ENCODE measurements around the gene TEP1.
A peak's percentile ranks its signal among the peaks of the same experiment; 100 is the strongest.

The TEP1 gene

DNA sequence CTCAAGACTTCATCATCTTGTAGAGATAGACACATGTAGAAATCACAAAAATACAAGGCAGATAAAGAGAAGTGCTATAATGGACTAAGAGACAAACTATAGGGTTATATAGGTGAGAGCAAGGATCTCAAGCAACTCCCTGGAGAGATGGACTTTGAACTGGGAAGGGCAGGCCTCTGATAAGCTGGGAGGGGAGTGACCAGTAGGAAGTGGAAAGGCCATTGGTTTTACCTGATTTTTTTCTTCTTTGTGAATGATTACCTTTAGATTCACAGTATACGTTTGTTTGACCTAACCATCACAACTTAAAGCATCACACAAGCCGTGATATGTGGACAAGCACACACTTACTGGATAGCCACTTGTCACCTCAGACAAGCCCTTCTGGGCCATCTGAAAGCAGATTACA lies 5.2 kb upstream of the TEP1 start:
- no peak overlapping the region for H2AFZ ChIP-seq (ENCODE audit: low read length)
- H2BK120ac ChIP-seq (ENCODE audit: low read depth, low read length), result no peak overlapping the region
- no peak overlapping the region for H3K14ac ChIP-seq (ENCODE audit: low read length)
- H3K36me3 ChIP-seq (replicated peaks in 1 of 2; ENCODE audit: control insufficient read depth in 2 of 2, insufficient read depth in 2 of 2, low read length in 2 of 2), result no peaks in the 10 kb centered on the region
- H3K4ac ChIP-seq (ENCODE audit: low read length), result no peak overlapping the region
- no peak overlapping the region for H3K9ac ChIP-seq (ENCODE audit: low read depth, low read length, poor library complexity)
- H3K27ac ChIP-seq (replicated peaks; ENCODE audit: low read length), result no peak overlapping the region
- no peak overlapping the region for H3K4me2 ChIP-seq (ENCODE audit: insufficient read depth, low read length, poor library complexity, severe bottlenecking)
- H4K8ac ChIP-seq (ENCODE audit: low read depth, low read length), result no peak overlapping the region
- H4K91ac ChIP-seq (ENCODE audit: low read depth, low read length, poor library complexity), result no peak overlapping the region
- H3K18ac ChIP-seq (ENCODE audit: low read length), result no peak overlapping the region
- WGBS, 2 donors (ENCODE audit: extremely low coverage in 2 of 2, insufficient read length in 2 of 2, insufficient replicate concordance in 1 of 2), result no CpG with 5 or more reads among the region's 2 CpGs
- no peaks in the 10 kb centered on the region for H3K9me3 ChIP-seq (replicated peaks in 1 of 2; ENCODE audit: control insufficient read depth in 2 of 2, insufficient read depth in 1 of 2, low read depth in 1 of 2, low read length in 2 of 2)
- H3K27me3 ChIP-seq (ENCODE audit: control insufficient read depth in 3 of 3, insufficient read depth in 3 of 3, low read depth in 1 of 3, low read length in 3 of 3), result peaks cover 0 to 4% (median 0%) of the 10 kb centered on the region in 3 experiments
- H2BK12ac ChIP-seq (ENCODE audit: low read length), result no peak overlapping the region
- no peak overlapping the region for H2BK5ac ChIP-seq (ENCODE audit: low read length)
- no peak overlapping the region for H3K23ac ChIP-seq (ENCODE audit: low read depth, low read length, poor library complexity)
- H2AK5ac ChIP-seq (ENCODE audit: low read depth, low read length), result no peak overlapping the region
- peaks cover 2 to 4% of the 10 kb centered on the region in 2 donors for H3K4me1 ChIP-seq (ENCODE audit: control insufficient read depth in 2 of 2, insufficient read depth in 1 of 2, low read depth in 1 of 2, low read length in 2 of 2)
- H3K4me3 ChIP-seq (ENCODE audit: low read length in 2 of 2), result no peak overlapping the region
- H2BK15ac ChIP-seq (ENCODE audit: low read length), result no peak overlapping the region
- H3K79me1 ChIP-seq (ENCODE audit: low read depth, low read length), result no peaks in the 10 kb centered on the region
- DNase-seq (ENCODE audit: low spot score), result no peak

DNA sequence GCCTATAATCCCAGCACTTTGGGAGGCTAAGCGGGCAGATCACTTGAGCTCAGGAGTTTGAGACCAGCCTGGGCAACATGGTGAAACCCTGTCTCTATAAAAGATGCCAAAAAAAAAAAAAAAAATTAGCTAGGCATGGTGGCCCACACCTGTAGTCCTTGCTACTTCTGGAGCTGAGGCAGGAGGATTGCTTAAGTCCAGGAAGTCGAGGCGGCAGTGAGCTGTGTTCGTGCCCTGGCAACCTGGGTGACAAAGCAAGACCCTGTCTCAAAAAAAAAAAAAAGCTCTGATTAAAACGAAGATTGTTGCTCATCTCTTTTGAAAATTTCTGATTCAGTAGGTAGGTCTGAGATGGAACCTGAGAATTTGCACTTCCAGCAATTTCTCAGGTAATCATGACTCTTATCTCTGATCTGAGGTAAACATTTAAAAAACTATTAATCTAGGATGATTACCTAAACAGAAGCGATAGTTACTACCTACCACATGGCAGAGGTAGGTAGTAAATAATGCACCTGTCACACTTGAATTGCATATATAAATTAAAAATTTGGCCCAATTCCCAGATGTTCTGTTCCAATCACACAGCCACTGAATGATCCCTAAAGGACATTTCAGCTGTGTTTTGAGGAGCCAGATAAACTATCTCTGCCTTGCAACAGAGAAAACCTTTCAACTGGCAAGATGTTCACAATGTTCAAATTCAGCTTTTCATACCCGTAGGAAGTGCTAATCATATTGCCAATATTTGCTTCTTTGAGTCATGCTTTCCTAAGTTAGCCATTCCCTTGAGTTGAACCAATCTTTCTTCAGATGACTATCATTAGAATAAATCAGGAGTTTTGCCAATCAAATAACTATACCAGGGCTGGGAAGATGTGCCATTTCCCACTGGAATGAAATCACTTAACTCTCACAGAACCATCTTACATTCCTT lies 4.2 kb upstream of the TEP1 start:
- Histone ChIP-seq H3K9me3 (replicated peaks in 1 of 2; ENCODE audit: control insufficient read depth in 2 of 2, insufficient read depth in 1 of 2, low read depth in 1 of 2, low read length in 2 of 2) (no peaks in the 10 kb centered on the region), H2BK15ac (ENCODE audit: low read length) (no peak overlapping the region), H3K23ac (ENCODE audit: low read depth, low read length, poor library complexity) (no peak overlapping the region), H3K18ac (ENCODE audit: low read length) (no peak overlapping the region), H3K4me3 (ENCODE audit: low read length in 2 of 2) (no peak overlapping the region), H2AK5ac (ENCODE audit: low read depth, low read length) (no peak overlapping the region), H3K27me3 (ENCODE audit: control insufficient read depth in 3 of 3, insufficient read depth in 3 of 3, low read depth in 1 of 3, low read length in 3 of 3) (peaks cover 0 to 4% (median 0%) of the 10 kb centered on the region in 3 experiments), H2BK120ac (ENCODE audit: low read depth, low read length) (no peak overlapping the region), H4K8ac (ENCODE audit: low read depth, low read length) (no peak overlapping the region), H3K79me1 (ENCODE audit: low read depth, low read length) (no peaks in the 10 kb centered on the region), H2BK5ac (ENCODE audit: low read length) (no peak overlapping the region), H4K91ac (ENCODE audit: low read depth, low read length, poor library complexity) (no peak overlapping the region), H3K27ac (replicated peaks; ENCODE audit: low read length) (no peak overlapping the region), H3K14ac (ENCODE audit: low read length) (no peak overlapping the region), H3K4me2 (ENCODE audit: insufficient read depth, low read length, poor library complexity, severe bottlenecking) (no peak overlapping the region), H3K36me3 (replicated peaks in 1 of 2; ENCODE audit: control insufficient read depth in 2 of 2, insufficient read depth in 2 of 2, low read length in 2 of 2) (no peaks in the 10 kb centered on the region), H3K4ac (ENCODE audit: low read length) (no peak overlapping the region), H2BK12ac (ENCODE audit: low read length) (no peak overlapping the region), H3K9ac (ENCODE audit: low read depth, low read length, poor library complexity) (no peak overlapping the region), H3K4me1 (ENCODE audit: control insufficient read depth in 2 of 2, insufficient read depth in 1 of 2, low read depth in 1 of 2, low read length in 2 of 2) (peaks cover 2 to 4% of the 10 kb centered on the region in 2 donors), H2AFZ (ENCODE audit: low read length) (no peak overlapping the region)
- WGBS, 2 donors (ENCODE audit: extremely low coverage in 2 of 2, insufficient read length in 2 of 2, insufficient replicate concordance in 1 of 2), result no CpG with 5 or more reads among the region's 7 CpGs
- DNase-seq (ENCODE audit: low spot score), result no peak

DNA sequence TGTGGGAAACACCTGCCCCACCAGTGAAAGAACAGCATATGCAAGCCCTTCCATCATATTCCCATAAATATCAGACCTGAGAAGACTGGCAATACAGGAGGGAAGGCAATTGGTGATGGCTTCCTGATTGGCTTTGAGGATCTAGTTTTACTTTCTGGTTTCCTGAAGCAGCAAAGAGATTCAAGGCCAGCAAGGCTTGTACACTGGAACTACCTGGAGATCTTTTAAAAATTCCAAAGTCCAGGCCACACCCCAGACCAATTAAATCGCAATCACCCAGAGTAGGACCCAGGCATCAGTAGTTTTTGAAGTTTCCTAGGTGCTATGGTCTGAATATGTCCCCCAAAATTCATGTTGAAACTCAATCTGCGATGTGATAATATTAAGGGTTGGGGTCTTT lies 2.9 kb upstream of the TEP1 start:
- Histone ChIP-seq H4K91ac (ENCODE audit: low read depth, low read length, poor library complexity) (no peak overlapping the region), H2BK15ac (ENCODE audit: low read length) (no peak overlapping the region), H2BK12ac (ENCODE audit: low read length) (no peak overlapping the region), H2BK5ac (ENCODE audit: low read length) (no peak overlapping the region), H3K23ac (ENCODE audit: low read depth, low read length, poor library complexity) (no peak overlapping the region), H3K18ac (ENCODE audit: low read length) (no peak overlapping the region), H3K14ac (ENCODE audit: low read length) (no peak overlapping the region), H2AK5ac (ENCODE audit: low read depth, low read length) (no peak overlapping the region), H3K79me1 (ENCODE audit: low read depth, low read length) (no peaks in the 10 kb centered on the region), H3K4me1 (ENCODE audit: control insufficient read depth in 2 of 2, insufficient read depth in 1 of 2, low read depth in 1 of 2, low read length in 2 of 2) (peaks cover 2% of the 10 kb centered on the region in 2 donors), H2AFZ (ENCODE audit: low read length) (peak overlapping the region; percentile 68), H3K9ac (ENCODE audit: low read depth, low read length, poor library complexity) (no peak overlapping the region), H3K27ac (replicated peaks; ENCODE audit: low read length) (no peak overlapping the region), H3K4ac (ENCODE audit: low read length) (no peak overlapping the region), H2BK120ac (ENCODE audit: low read depth, low read length) (no peak overlapping the region), H3K27me3 (ENCODE audit: control insufficient read depth in 3 of 3, insufficient read depth in 3 of 3, low read depth in 1 of 3, low read length in 3 of 3) (peaks cover 0 to 4% (median 0%) of the 10 kb centered on the region in 3 experiments), H3K4me3 (ENCODE audit: low read length in 2 of 2) (no peak overlapping the region), H3K9me3 (replicated peaks in 1 of 2; ENCODE audit: control insufficient read depth in 2 of 2, insufficient read depth in 1 of 2, low read depth in 1 of 2, low read length in 2 of 2) (no peaks in the 10 kb centered on the region), H4K8ac (ENCODE audit: low read depth, low read length) (no peak overlapping the region), H3K4me2 (ENCODE audit: insufficient read depth, low read length, poor library complexity, severe bottlenecking) (no peak overlapping the region), H3K36me3 (replicated peaks in 1 of 2; ENCODE audit: control insufficient read depth in 2 of 2, insufficient read depth in 2 of 2, low read length in 2 of 2) (no peaks in the 10 kb centered on the region)
- WGBS, 2 donors (ENCODE audit: extremely low coverage in 2 of 2, insufficient read length in 2 of 2, insufficient replicate concordance in 1 of 2), result no CpG with 5 or more reads among the region's 2 CpGs
- no peak for DNase-seq (ENCODE audit: low spot score)

DNA sequence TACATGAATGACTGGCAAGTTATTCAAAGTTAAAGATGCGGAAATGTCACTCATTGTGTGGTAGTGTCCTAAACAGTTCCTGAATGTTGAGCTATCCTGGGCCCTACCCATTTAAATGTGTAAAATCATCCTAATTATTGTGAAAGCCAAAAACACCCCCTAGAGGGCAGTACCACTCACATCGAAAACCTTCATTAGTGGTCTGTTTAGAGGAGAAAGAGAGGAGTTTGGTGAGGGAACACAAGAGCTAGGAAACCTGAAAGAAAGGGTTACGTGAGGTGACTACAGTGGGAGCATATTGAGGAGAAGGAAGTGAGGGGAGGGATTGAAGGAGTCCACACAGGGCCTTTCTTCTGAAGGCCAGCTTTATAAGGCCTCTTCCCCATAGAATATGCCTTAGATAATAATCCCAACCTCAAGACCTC lies 2.5 kb upstream of the TEP1 start:
- Histone ChIP-seq H4K91ac (ENCODE audit: low read depth, low read length, poor library complexity) (no peak overlapping the region), H2BK120ac (ENCODE audit: low read depth, low read length) (no peak overlapping the region), H2AK5ac (ENCODE audit: low read depth, low read length) (no peak overlapping the region), H2BK12ac (ENCODE audit: low read length) (no peak overlapping the region), H3K36me3 (replicated peaks in 1 of 2; ENCODE audit: control insufficient read depth in 2 of 2, insufficient read depth in 2 of 2, low read length in 2 of 2) (no peaks in the 10 kb centered on the region), H3K14ac (ENCODE audit: low read length) (no peak overlapping the region), H3K4me2 (ENCODE audit: insufficient read depth, low read length, poor library complexity, severe bottlenecking) (no peak overlapping the region), H2BK5ac (ENCODE audit: low read length) (no peak overlapping the region), H3K18ac (ENCODE audit: low read length) (no peak overlapping the region), H3K4ac (ENCODE audit: low read length) (no peak overlapping the region), H2AFZ (ENCODE audit: low read length) (peak overlapping the region; percentile 68), H3K4me3 (ENCODE audit: low read length in 2 of 2) (no peak overlapping the region), H3K9ac (ENCODE audit: low read depth, low read length, poor library complexity) (no peak overlapping the region), H3K27me3 (ENCODE audit: control insufficient read depth in 3 of 3, insufficient read depth in 3 of 3, low read depth in 1 of 3, low read length in 3 of 3) (peaks cover 0 to 4% (median 0%) of the 10 kb centered on the region in 3 experiments), H3K23ac (ENCODE audit: low read depth, low read length, poor library complexity) (no peak overlapping the region), H3K27ac (replicated peaks; ENCODE audit: low read length) (no peak overlapping the region), H3K79me1 (ENCODE audit: low read depth, low read length) (no peaks in the 10 kb centered on the region), H4K8ac (ENCODE audit: low read depth, low read length) (no peak overlapping the region), H2BK15ac (ENCODE audit: low read length) (no peak overlapping the region), H3K4me1 (ENCODE audit: control insufficient read depth in 2 of 2, insufficient read depth in 1 of 2, low read depth in 1 of 2, low read length in 2 of 2) (peaks cover 0 to 2% of the 10 kb centered on the region in 2 donors), H3K9me3 (replicated peaks in 1 of 2; ENCODE audit: control insufficient read depth in 2 of 2, insufficient read depth in 1 of 2, low read depth in 1 of 2, low read length in 2 of 2) (no peaks in the 10 kb centered on the region)
- WGBS, 2 donors (ENCODE audit: extremely low coverage in 2 of 2, insufficient read length in 2 of 2, insufficient replicate concordance in 1 of 2), result no CpG with 5 or more reads among the region's 3 CpGs
- no peak for DNase-seq (ENCODE audit: low spot score)

Measured in neuronal stem cell (in vitro differentiated cells).